HG03095 (cell line): ENCODE measurements around the gene SOX8.
"Not testable (repeated sequence)": the region's sequence is repeated elsewhere in the genome, so short reads cannot be mapped to it uniquely, and the experiment has no call there.

ENCODE experiments used
- ATAC-seq: cut with Tn5 transposase; IDR thresholded peaks from one replicate; pipeline ENCODE4 v1.9.1; 2021; ENCODE audit warnings: moderate library complexity; ENCODE audit not compliant: unreplicated experiment

SOX8 gene

GRCh38 chr16:981695-982144, at the start of gene SOX8:
TSS of gene SOX8 (plus strand) at chr16:981770. CDS start at chr16:981923, 153 bp downstream.
- no peak for ATAC-seq

- no peak for ATAC-seq
These were observed 48.7 kb upstream of the SOX8 start for GRCh38 chr16:932831-933330.

DNA sequence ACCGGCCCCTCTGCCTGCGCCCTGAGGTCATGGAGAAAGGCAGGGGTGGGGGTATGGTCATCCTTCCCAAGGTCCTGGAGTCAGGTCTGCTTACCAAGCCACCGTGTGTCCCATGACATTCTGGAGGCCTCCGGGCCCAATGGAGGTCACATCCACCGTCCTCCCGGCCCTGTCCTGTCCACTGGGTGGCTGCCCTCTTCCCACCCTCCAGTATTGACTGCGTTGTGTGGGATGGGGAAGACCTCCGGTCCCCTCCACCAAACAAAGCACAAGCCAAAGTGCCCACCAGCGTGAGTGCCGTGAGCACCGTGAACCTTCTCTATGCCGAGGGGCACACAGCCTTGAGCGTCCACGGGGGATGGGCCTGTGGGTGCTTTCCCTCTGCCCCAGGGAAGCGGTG, 48.0 kb upstream of the SOX8 start:
- ATAC-seq = no peak

GRCh38 chr16:934178-934577, 47.4 kb upstream of the SOX8 start:
- ATAC-seq = no peak

DNA sequence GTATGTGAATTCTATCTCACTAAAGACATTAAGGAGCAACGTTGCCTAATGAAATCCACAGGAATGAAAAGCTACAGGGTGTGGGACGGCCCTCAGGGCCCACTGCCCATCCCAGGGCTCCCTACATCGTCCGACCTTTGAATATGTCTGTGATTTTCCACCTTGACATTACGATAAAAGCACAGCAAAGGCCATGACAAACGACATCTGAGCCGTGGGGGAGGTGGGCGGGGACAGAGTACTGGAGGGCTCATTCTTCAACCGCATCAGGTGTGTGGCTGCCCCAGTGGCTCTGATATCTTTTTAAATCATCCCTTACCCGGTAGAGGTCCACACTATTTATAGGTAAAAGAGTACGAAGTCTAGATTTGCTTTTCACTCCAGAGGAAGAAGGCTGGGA, 45.9 kb upstream of the SOX8 start:
- no peak for ATAC-seq

DNA sequence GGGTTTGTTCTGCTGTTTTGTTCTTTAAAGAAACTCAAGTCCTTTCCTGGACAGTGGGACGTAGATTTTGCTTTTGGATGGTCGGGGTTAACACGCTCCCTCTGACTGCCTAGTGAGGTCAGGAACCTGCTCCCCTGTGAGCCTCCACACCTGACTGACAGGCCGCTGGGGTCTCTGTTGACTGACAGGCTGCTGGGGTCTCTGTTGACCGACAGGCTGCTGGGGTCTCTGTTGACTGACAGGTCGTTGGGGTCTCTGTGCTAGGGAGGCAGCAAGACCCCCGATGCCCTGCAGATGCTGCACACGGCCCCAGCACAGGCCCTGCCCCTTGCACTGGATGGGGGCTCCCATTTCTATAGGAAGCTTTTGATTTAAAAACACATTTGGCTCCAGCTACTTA, 44.3 kb upstream of the SOX8 start:
- ATAC-seq = no peak

- no peak for ATAC-seq
These were observed 43.8 kb upstream of the SOX8 start for GRCh38 chr16:937723-938122.

GRCh38 chr16:938136-938535, 43.4 kb upstream of the SOX8 start:
- no peak for ATAC-seq

GRCh38 chr16:938752-939151, 42.8 kb upstream of the SOX8 start:
- no peak for ATAC-seq

DNA sequence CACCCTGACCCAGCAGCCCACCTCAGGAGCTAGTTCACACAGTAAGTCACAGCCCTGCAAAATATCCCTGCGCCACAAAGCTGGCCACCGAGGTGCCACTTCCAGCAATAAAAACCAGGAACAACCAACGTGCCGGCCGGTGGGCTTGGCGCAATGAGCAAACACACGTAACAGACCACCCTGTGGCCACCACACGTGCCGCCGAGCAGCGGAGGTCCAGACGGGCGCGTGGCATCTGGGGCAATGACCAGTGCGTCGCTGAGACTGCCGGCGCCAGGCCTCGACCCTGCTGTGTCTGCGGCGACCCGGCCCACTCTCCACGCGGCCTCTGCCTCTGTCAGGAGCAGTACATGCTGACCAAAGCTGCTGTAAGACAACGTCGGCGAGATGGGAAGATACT, 42.3 kb upstream of the SOX8 start:
- ATAC-seq = no peak

DNA sequence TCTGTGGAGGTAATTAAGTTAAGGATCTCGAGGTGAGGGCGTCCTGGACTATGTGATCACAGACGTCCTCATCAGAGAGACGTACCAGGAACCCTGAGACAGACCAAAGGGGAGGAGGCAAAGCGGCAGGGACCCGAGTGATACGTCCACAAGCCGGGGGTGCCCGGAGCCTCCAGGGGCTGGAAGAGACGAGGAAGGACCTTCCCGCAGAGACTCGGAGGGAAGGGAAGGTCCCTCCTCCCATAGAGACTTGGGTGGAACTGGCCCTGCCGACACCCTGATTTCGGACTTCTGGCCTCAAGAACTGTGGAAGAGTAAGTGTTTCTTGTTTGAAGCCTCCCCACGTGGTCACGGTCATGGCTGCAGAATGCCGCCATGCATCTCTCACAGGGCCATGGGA, 41.6 kb upstream of the SOX8 start:
- no peak for ATAC-seq

DNA sequence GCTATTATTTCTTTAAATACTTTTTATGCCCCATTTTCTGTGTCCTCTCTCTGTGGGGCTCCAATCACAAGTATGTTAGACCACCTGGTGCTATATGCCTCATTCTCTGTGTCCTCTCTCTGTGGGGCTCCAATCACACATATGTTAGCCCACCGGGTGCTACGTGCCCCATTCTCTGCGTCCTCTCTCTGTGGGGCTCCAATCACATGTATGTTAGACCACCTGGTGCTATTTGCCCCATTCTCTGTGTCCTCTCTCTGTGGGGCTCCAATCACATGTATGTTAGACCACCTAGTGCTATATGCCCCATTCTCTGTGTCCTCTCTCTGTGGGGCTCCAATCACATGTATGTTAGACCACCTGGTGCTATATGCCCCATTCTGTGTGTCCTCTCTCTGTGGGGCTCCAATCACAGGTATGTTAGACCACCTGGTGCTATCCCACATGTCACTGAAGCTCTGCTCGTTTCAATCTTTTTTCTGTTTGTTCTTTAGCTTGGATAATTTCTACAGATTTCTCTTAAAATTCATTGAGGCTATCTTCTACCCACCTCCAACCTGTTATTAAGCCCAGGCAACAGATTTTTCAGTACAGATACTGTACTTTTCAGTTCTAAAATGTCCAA, 39.0 kb upstream of the SOX8 start:
- no peak for ATAC-seq

GRCh38 chr16:943971-944370, 37.6 kb upstream of the SOX8 start:
- no peak for ATAC-seq

GRCh38 chr16:945271-946047, 36.1 kb upstream of the SOX8 start:
- ATAC-seq = no peak

- no peak for ATAC-seq
These were observed 35.5 kb upstream of the SOX8 start for GRCh38 chr16:946048-946395.

DNA sequence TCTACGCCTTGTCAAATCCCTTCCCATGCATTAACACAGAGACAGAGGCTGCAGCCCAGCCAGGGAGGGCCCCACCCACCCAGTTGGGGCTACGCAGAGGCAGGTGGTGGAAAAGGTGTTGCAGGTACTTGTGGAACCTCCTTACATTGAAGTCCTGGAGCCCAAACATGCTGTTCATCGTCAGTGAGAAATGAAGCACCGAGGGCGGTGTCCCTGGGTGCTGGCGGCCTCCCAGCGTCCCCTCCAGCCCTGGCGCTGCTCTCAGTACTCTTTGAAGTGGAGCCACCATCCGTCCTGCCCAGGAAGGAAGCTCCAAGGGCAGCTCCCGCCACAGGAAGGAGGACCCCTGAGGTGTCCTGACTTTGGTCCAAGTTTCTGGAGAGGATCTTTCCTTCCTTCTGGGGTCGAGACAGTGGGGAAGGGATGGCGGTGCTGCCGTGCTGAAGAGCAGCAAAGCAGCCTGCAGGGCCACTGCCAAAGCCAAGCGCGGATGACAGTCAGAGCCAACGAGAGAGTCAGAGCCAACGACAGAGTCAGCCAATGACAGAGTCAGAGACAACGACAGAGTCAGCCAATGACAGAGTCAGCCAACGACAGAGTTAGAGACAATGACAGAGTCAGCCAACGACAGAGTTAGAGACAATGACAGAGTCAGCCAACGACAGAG, 34.2 kb upstream of the SOX8 start:
- no peak for ATAC-seq

DNA sequence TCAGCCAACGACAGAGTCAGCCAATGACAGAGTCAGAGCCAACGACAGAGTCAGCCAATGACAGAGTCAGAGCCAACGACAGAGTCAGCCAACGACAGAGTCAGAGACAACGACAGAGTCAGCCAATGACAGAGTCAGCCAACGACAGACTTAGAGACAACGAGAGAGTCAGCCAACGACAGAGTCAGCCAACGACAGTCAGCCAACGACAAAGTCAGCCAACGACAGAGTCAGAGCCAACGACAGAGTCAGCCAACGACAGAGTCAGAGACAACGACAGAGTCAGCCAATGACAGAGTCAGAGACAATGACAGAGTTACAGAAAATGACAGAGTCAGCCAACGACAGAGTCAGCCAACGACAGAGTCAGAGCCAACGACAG, 33.7 kb upstream of the SOX8 start:
- not testable (repeated sequence) for ATAC-seq

DNA sequence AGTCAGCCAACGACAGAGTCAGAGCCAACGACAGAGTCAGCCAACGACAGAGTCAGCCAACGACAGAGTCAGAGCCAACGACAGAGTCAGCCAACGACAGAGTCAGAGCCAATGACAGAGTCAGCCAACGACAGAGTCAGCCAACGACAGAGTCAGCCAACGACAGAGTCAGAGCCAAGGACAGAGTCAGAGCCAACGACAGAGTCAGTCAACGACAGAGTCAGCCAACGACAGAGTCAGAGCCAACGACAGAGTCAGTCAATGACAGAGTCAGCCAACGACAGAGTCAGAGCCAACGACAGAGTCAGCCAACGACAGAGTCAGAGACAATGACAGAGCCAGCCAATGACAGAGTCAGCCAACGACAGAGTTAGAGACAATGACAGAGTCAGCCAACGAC, 32.8 kb upstream of the SOX8 start:
- ATAC-seq = not testable (repeated sequence)

DNA sequence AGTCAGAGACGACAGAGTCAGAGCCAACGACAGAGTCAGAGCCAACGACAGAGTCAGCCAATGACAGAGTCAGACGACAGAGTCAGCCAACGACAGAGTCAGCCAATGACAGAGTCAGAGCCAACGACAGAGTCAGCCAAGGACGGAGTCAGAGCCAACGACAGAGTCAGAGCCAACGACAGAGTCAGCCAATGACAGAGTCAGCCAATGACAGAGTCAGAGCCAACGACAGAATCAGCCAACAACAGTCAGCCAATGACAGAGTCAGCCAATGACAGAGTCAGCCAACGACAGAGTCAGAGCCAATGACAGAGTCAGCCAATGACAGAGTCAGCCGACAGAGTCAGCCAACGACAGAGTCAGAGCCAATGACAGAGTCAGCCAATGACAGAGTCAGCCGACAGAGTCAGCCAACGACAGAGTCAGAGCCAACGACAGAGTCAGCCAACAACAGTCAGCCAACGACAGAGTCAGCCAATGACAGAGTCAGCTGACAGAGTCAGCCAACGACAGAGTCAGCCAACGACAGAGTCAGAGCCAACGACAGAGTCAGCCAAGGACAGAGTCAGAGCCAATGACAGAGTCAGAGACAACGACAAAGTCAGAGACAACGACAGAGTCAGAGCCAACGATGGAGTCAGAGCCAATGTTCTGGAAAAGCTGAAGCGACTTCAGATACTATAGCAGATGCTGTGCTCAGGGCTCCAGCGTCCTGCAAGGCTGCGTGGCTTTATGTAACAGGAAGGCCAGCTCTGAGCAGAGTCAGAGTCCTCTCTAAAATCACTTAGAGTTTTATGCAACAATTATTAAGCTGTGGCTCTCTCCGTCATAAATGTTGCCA, 30.6 kb upstream of the SOX8 start:
- not testable (repeated sequence) for ATAC-seq

- ATAC-seq = no peak
These were observed 29.8 kb upstream of the SOX8 start for GRCh38 chr16:951660-952301.

DNA sequence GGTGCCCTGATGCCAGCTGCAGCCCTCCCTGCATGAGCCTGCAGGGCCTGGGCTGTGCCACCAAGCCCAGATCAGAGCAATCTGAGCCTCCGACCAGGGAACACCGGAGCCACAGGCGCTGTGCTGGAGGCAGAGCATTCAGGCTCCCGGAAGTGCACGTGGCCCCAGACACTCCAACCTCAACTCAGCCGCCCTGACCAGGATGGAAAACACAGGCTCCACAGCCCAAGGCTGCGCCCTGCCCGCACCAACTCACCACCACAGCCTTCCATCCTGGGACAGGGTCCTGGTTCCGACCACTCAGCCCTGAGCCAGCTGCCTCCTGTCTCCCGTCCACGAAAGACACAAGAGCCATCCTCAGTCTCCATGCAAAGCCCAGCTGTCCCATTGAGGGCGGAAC, 29.2 kb upstream of the SOX8 start:
- no peak for ATAC-seq
